Measurements from ENCODE around the gene ARFIP2.
A peak's percentile ranks its signal among the peaks of the same experiment; 100 is the strongest.
"Not testable (repeated sequence)": the region's sequence is repeated elsewhere in the genome, so short reads cannot be mapped to it uniquely, and the experiment has no call there.

ARFIP2 gene

DNA sequence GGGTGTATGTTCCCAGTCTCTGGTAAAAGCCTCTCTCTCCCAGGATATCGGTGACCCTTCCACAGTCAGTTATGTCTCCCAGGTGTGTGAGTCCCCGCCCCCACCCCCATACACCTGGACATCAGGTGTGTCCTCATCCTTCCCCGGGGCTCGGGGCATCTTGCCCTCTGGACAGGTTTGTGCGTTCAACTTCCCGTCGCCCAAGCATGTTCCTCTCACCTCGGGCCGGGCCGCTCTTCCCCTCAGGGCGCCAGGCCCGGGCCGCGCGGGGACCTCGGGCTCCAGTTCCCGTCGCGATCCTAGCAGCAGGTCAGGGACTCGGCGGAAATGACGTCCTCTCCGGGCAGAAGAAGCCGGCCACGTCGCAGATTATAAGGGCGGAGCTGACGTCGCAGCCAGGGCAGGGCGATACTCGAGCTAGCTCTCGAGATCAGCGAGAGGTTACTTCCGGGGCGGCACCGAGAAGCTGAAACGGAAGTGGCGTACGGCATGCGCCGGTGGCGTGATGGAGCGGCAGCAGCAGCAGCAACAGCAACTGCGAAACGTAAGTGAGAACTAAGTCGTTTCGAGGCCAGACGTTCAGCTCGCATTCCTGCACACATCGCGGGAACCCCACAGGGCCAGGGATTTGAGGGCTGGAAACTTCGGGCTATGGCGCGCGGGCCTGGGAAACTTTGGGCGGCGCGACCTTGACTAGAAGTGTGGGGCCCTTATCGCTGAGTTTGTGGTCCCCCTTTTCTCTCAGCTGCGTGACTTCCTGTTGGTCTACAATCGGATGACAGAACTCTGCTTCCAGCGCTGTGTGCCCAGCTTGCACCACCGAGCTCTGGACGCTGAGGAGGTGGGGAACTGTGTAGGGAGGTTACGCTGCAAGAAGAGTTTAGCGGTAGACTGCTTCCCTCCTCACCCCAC is at the start of gene ARFIP2, which contains the start of gene TIMM10B:
TSS of gene ARFIP2 (minus strand) at position 320 of the 912 bp plus-strand sequence. CDS start 910 bp downstream, outside the sequence.
TSS of gene TIMM10B (plus strand) at position 490 of the 912 bp plus-strand sequence. CDS start at position 506, 16 bp downstream.
- peak; percentile 94 to 98 (median 98) for DNase-seq

- no peak for DNase-seq
These were observed 49.7 kb upstream of the ARFIP2 start for GRCh38 chr11:6530848-6531247.

DNA sequence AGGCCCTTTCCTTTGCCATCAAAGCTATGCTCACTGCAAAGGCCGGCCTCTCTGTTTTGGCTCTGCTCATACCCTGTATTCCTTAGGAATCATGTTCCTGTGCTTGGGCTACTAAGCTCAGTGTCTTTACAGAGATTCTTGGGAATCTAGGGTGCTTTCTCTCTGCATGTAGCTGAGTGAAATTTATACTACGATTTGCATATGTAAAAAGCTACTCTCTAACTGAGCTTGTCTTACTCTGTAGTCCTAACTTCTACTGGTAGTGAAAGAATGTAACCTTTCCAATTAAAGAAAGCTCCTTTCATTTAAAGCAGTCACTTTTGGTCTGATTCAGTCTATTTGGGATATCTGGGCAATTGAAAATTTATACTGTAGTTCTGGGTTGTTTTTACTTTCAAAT is 48.1 kb upstream of the ARFIP2 start:
- DNase-seq = no peak

- no peak for DNase-seq
These were observed 45.4 kb upstream of the ARFIP2 start for GRCh38 chr11:6526411-6527135.

DNA sequence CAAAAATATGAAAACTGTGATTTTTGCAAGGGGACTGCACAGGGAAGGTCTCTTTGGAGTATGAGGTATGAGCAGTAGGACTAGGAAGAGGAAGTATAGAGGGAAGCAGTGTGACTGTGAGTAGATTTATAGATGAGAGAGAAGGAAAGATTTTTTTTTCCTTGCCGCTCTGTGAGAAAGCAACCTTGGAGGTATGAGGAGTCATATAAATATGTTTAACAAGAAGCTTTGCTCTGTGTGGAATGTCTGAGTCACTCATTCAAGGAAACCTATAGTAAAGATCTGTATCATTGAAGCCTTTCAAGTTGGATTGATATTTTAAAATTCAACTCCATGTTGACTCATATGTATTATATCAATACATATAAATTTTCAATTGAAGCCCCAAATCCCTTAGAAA is 42.1 kb upstream of the ARFIP2 start:
- no peak for DNase-seq

- DNase-seq = not testable (repeated sequence)
These were observed 40.8 kb upstream of the ARFIP2 start for GRCh38 chr11:6521946-6522345.

DNA sequence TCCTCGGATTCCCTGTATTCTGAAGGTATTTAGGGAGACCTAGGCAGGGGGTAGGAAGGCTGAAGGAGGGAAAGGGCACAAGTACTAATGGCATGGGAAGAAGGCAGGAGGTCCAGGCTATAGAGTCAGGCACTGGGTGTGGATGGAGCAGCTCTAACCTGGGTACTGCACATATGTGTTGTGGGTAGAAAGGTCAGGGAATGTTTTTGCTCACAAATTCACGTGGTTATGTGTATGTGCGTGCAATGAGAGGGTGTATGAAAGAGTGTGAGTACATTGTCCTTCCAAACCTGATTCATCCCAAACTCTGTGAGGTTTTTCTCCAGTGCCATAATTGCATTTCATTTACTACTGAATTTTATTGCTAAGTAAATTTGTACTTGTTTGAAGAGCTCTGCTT is 39.1 kb upstream of the ARFIP2 start:
- no peak for DNase-seq

DNA sequence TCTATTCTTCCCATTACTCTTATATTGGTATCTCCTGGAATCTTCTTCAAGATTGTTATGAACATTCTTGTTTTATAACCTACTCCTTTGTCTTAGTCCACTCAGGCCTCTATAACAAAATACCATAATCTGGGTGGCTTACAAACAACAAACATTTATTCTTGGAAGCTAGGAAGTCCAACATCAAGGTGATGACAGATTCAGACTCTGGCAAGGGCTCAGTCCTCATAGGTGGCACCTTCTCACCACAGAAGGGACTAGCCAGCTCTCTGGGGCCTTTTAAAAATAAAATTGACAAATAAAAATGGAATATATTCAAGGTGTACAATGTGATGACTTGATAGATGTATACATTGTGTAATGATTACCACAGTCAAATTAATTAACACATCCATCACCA is 35.7 kb upstream of the ARFIP2 start:
- no peak for DNase-seq

DNA sequence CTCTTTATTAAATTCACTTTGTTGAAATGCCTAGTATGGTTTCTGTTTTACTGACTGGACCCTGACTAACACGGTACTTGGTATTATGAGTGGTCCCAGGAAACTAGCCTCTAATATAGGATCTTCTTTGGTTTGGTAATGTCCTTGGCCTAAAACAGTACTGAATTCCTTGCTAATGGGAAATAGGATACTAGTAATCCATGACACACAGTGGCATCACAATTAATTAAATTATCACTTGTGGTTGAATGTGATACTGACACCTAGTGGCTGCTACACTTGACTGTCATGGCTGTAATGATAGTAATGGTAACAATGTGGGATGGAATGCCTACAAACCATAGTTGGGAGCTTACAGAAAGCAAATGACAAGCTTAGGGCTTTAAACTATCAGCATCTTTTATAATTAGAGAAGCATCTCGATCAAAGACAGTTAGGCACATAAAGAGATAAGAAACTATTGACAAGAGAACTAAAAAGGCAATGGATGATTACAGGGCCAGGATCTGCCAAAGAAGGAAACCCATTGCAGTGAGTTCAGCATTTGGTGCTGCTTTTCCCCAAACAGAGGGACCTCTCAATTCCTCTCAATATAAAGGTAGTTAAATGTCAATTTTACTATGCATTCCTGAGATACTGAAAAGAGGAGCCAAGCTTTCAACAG is 24.6 kb upstream of the ARFIP2 start:
- peak; percentile 4 to 56 (median 41) for DNase-seq

GRCh38 chr11:6504166-6504565 is 23.0 kb upstream of the ARFIP2 start:
- no peak for DNase-seq

GRCh38 chr11:6502382-6502781 is 21.3 kb upstream of the ARFIP2 start:
- DNase-seq = no peak

GRCh38 chr11:6498544-6498943 is 17.4 kb upstream of the ARFIP2 start:
- DNase-seq = no peak

- DNase-seq = no peak
These were observed 17.0 kb upstream of the ARFIP2 start for GRCh38 chr11:6498121-6498520.

DNA sequence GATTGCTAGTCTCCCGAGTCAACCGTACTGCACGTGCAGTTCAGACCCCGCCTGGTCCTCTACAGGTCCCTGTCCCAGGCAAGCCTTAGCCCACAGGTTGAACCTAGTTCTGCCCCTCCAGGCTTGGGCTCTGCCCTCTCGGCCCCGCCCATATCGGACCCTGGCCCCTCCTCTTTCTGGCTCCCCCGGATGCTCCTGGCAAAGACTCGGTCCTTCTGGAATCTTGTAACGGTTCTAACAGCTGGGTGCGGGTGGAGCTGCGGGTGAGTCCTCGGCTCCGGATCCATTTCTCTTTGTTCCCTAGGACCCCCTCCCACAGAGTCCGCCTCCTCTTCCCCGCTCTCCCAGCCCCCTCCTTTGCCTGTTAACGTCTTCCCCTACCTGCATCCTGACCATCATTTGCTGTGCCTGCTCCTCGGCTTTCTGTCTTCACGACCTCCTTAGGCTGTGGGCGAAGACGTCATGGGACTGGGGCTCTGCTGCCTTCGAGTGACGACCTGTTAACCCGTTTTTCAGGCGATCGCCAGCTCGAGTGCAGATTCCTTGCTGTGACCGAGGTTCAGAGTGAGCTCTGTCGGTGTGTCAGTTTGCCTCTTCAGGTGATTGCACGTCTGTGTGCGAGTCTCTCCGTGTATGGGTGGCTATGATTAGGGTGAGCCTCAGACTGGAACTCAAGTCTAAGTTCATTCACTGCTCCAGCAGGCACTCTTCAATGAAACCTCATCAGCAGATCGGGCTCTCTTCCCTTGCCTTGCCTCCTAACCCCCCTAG is 16.1 kb upstream of the ARFIP2 start, which contains the start of gene DNHD1:
TSS of gene DNHD1 (plus strand) at position 212 of the 771 bp plus-strand sequence. CDS start 936 bp downstream, outside the sequence.
- no peak for DNase-seq

GRCh38 chr11:6489306-6489705 is 8.2 kb upstream of the ARFIP2 start:
- DNase-seq = no peak

DNA sequence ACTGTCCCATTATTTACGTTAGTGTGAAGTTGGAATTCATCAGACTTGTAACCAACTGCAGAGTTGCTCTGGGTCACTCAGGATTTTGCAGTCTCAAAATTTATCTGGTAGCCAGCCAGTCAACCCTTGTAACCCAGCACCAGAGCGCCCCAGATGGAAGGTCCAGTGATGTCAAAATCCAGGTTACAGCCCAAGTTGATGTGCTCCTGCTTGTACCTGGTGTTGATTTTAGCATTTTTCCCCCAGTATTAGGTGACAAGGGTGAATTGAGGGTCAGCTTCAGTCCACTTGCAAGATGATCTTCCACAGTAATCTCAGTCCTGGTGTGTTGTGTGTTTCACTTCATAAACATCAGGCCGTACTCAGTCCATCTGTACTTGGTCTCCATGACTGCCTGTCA is 7.7 kb upstream of the ARFIP2 start:
- no peak for DNase-seq

- DNase-seq = no peak
These were observed 7.2 kb upstream of the ARFIP2 start for GRCh38 chr11:6488342-6488741.

DNA sequence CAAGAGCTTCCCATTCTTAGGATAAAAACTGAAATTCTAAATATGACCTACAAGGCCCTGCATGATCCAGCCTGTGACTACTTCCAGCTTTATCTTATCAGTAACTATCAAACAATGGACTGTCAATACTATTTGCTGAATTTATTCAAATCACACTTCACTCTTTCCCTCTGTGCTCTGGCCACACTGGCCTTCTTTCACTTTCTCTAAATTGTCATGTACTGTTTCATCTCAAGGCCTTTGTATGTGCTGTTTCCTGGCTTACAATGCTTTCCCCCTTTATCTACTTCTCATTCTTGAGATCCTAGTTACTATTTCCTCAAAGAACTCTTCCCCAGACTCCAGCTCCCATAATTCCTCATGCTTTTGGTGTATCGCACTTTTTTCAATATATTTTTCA is 5.8 kb upstream of the ARFIP2 start:
- no peak for DNase-seq

- no peak for DNase-seq
These were observed 5.1 kb upstream of the ARFIP2 start for GRCh38 chr11:6486256-6486655.

DNA sequence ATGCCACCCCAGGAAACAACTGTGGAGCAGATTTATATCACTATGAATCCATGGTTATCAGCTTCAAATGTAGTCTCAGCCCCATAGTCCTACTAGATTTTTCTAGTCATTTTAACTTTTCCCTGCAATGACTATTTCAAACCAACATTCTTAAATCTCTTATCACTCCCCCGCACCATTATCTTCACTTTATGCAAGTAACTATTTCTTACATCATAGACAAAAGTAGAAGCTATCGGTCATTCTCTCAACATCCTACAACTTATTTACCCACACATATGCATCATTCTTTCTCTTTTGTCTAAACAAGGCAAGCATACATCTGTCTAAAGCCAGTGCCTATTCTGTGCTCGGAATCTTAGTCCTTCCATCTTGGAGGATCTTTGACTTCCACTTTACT is 4.5 kb upstream of the ARFIP2 start:
- no peak for DNase-seq

DNA sequence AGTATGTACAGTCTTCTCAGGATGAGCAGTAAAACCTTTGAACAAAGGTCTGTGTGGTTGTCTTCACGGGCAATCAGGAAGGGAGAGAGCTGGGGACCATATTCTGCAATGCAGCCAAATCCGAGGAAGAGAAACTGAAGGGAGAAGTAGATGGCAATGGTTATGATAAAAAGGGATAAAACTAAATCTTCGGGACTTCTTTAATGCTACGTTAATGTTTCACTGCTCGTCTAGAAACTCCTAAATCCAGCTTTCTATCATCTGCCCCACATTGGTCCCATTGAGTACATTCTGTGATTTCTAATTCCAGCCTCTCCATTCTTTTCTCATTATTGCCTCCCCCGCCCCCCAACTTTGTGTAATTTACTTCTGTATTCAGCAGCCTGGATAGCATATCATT is 1.9 kb upstream of the ARFIP2 start:
- DNase-seq = no peak

GRCh38 chr11:6482441-6482840 is 1.3 kb upstream of the ARFIP2 start:
- DNase-seq = no peak

- no peak for DNase-seq
These were observed 769 bp upstream of the ARFIP2 start for GRCh38 chr11:6481924-6482275.
